22Rv1 (cell line): ENCODE results near the gene CABLES2.

Experiments used
- H3K27ac ChIP-seq: fragments of 450-650 bp; 2 replicates; pipeline ENCODE4 v1.5.1; 2017
- ZFX ChIP-seq: fragments of 450-650 bp; IDR thresholded peaks from 2 replicates; pipeline ENCODE4 v1.6.1; 2017; ENCODE audit warnings: antibody characterized with exemption, borderline replicate concordance
- TF ChIP-seq, protein P1 (sequence below): fragments of 450-650 bp; IDR thresholded peaks from 2 replicates; pipeline ENCODE4 v1.5.1; 2017; ENCODE audit warnings: mild to moderate bottlenecking

Gene CABLES2

DNA sequence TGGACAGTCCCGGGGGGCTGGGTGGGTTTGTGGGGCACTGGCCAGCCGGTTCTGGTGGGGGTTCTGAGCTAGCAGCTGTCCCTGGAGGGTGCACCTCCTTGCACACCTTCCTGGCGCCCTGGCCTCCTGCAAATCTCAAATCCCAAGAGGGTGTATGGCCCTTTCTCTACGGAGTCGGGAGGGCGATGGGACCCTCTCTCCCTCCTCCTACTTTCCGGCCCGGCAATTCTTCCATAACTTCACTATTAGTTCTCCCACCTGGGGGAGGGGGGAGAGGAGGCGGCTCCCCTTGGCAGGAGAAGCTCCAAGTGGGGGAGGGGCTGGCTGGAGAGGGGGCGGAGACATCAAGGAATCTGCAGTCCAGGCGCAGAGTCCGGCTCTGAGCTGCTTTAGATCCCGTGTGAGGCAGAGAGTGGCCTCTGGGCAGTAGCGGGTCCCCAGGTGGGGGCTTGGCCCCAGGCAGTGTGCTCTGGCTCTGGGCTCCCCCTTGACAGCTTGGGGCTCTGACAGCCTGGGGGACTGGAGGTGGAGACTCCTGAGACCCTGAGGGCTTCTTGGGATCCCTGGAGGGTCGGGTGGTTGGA lies 38.6 kb downstream of the CABLES2 start:
- H3K27ac ChIP-seq = peak overlapping the region; percentile 92
- TF ChIP-seq, protein P1, sequence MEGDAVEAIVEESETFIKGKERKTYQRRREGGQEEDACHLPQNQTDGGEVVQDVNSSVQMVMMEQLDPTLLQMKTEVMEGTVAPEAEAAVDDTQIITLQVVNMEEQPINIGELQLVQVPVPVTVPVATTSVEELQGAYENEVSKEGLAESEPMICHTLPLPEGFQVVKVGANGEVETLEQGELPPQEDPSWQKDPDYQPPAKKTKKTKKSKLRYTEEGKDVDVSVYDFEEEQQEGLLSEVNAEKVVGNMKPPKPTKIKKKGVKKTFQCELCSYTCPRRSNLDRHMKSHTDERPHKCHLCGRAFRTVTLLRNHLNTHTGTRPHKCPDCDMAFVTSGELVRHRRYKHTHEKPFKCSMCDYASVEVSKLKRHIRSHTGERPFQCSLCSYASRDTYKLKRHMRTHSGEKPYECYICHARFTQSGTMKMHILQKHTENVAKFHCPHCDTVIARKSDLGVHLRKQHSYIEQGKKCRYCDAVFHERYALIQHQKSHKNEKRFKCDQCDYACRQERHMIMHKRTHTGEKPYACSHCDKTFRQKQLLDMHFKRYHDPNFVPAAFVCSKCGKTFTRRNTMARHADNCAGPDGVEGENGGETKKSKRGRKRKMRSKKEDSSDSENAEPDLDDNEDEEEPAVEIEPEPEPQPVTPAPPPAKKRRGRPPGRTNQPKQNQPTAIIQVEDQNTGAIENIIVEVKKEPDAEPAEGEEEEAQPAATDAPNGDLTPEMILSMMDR = no peak
- TF ChIP-seq ZFX = no peak

DNA sequence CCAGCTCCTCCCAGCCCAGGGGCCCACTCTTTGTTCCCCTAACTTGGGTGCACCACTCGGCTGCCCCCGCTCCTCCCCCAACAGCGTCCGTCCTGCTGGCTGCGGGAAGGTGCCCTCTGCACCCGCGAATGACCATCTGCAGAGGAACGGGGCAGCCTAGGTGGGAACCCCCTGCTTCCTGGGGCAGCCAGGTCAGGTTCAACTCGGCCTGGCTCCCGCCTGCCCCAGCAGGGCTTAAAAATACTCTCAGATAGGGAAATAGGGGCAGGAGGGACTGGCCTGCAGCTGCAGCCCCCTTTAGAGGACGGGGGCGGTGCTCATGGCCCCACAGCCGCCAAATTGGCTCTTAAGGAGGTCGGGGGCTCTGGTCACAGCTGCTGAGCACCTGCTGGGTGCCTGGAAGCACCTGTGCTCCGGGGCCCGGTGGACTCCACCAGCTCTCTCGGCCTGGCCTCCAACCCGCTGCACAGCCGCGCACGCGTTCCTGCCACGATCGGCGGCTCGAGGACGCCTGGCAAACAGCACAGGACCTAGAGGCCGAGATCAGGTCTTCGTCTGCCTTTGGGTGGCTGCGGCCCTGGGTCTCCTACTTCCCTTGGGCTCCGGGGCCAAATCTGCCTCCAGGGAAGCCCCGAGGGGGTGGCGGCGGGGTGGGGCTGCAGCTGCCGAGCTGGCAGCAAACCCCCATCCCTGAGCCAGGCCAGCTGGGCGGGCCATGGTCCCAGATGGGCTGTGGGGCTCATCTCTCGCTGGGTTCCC lies 39.3 kb downstream of the CABLES2 start:
- TF ChIP-seq, protein P1 = no peak
- no peak for TF ChIP-seq ZFX
- peak overlapping the region; percentile 92 for H3K27ac ChIP-seq

DNA sequence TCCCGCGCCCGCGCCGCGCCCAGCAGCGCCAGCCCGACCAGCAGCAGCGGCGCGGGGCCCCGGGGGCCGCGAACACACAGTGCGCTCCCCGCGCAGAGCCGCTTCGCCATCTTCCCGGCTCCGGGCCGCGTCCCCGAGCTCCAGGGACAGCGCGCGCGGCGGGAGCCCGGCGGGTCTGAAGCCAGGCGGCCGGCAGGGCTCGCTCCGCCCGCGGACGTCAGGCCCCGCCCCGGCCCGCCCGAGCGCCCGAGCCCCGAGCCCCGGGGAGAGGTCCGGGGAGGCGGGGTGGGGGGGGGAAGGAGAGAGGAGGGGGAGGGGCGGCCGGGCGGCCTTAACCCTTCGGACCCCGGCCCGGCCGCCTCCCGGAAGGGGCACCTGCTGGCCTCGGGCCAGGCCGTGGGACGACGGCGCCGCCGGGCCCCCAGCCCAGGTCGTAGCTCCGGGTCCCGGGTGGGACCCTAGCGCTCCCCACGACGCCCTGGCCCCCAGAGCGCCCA lies 39.9 kb downstream of the CABLES2 start, which contains the start of gene LAMA5:
Gene LAMA5, minus strand, starts transcription at position 177 of the 497 bp plus-strand sequence. Its CDS starts 67 bp downstream, at position 110.
- no peak for TF ChIP-seq ZFX
- TF ChIP-seq, protein P1 = no peak

DNA sequence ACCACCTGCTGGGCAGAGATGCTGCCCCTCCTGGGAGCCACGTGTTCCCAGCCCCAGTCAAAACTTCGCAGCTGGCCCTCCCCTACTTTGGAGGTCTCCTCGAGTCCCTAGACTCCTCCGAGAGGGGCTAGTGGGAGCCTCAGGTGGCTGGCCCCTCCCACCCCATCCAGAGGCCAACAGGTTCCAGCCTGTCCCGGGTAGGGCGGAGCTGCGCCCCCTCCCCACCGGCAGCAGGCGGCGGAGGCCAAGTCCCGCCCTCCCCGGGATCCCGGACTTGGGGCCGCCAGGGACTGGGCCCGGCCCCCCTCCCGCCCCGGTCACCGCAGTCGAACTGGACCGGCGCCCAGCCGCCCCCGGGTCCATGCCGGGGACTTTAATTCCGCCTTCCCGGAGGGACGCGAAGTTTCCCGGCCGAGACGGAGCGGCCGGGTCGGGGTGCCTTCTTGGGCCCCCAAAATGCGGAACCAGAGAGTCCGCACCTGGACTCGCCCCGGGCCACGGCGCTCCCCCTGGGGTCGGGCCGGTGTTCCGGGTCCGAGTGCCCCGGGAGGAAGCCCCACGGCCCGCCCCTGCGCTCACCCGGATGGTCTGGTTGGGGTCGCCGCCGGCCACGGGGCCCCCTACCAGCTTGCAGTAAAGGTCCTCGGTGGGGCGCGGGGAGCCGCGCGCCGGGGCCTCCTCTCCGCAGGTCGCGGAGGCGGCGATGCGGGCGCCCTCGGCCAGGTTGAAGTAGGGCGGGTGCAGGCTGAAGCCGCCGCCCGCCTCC lies 40.5 kb downstream of the CABLES2 start:
- TF ChIP-seq ZFX = no peak
- TF ChIP-seq, protein P1 = no peak
- peak overlapping the region; percentile 92 for H3K27ac ChIP-seq

More for the DNA sequence above, 39.9 kb downstream of the CABLES2 start, which contains the start of gene LAMA5:
- H3K27ac ChIP-seq = peak within 1 kb of the TSS; percentile 92

DNA sequence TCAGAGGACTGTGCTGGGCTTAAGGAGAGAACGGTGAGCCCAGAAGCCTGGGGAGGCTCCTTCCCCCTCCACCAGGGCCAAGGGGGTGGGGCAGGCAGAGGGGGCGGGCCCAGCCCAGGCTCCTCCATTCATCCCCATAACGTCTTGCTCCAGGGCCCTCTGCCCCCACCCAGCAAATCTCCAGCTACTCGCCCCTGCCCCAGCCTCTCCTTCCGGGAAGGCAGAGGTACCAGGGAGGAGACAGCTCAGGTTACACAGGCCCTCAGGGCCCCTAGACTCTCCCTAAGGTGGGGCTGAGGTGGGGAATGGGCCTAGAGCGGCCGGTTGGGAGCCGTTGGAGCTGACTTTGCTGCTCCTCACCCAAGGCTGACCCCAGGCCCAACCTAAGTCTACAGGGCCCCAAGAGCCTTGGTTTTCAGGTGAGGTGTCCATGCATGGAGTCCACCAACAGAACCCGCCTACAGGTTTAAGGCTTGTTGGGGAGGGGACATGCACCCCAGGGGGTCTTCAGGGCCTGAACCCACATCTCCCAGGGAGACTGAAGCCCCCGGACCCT lies 41.2 kb downstream of the CABLES2 start:
- TF ChIP-seq, protein P1 = no peak
- TF ChIP-seq ZFX = no peak
- peak overlapping the region; percentile 92 for H3K27ac ChIP-seq

DNA sequence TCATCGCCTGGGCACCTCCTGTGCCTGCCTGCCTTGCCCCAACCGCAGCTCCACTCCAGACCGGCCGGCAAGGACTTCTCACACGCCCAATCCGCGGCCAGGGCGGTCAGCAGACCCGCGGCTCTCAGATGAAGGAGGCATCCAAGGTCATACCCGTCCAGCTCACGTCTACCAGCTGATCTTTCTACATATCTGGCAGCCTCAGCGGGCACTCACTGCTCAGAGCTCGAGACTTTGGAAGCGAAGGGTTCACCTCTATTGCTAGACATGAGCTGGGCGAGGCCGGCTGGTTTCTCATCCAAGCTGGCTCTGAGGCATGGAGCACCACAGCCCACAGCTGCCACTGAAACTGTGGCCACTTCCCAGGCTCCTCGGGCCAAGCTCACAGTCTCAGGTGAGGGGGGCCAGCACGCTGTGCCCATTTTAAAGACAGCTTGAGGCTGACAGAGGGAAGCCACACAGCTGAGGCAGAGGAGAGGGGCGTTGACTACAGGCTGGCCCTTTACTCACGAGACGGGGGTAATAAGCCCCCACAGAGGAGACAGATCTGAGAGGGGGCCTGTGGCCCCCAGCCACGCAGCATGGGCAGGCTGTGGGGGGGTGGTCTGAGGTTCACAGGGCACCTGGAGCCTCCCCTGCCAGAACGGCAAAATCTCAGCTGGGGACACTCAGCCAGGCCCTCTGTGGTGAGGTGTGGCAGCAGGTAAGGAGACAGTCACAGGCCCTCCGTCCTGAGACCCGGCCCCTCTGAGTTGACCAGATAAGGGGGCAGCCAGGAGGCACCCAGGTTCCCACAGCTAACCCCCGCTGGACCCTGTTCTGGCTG lies 42.0 kb downstream of the CABLES2 start:
- TF ChIP-seq ZFX = no peak
- TF ChIP-seq, protein P1 = no peak
- peak overlapping the region; percentile 92 for H3K27ac ChIP-seq
